NCI-H526 (cell line): ENCODE data around the gene CSF2RB.

Source experiments
- DNase-seq, 2 experiments: peaks; one replicate each; lab custom pipeline; 2025; lab: John Stamatoyannopoulos, UW

The CSF2RB gene

GRCh38 chr22:36936362-36937116, 23.1 kb downstream of the CSF2RB start:
- no peak for DNase-seq

- no peak for DNase-seq
Observed at GRCh38 chr22:36937319-36938027, 24.0 kb downstream of the CSF2RB start.

DNA sequence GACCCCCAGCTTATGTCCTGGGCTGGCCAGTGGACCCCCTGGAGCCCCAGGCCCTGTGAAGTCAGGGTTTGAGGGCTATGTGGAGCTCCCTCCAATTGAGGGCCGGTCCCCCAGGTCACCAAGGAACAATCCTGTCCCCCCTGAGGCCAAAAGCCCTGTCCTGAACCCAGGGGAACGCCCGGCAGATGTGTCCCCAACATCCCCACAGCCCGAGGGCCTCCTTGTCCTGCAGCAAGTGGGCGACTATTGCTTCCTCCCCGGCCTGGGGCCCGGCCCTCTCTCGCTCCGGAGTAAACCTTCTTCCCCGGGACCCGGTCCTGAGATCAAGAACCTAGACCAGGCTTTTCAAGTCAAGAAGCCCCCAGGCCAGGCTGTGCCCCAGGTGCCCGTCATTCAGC, 24.6 kb downstream of the CSF2RB start:
- DNase-seq, result no peak

GRCh38 chr22:36938886-36939285, 25.5 kb downstream of the CSF2RB start:
- no peak for DNase-seq

DNA sequence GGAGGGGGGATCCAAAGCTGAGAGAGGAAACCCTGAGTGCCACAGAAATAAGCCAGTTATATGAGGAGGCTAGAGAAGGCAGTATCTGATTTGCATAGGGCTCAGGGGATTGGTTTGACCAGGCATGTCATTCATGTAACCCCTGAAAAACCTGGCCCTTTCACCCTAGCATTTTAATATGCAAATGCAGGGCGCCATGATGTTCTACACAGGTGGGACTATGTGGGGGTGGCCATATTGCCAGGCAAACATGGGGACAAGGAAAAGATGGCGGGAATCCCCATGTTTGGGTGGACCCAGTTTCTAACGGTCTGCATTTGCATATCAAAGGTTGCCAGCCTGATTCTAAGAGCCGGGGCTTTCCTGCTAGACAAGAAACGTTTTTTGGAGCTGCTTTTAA, 27.2 kb downstream of the CSF2RB start:
- peak; percentile 56 to 57 for DNase-seq

DNA sequence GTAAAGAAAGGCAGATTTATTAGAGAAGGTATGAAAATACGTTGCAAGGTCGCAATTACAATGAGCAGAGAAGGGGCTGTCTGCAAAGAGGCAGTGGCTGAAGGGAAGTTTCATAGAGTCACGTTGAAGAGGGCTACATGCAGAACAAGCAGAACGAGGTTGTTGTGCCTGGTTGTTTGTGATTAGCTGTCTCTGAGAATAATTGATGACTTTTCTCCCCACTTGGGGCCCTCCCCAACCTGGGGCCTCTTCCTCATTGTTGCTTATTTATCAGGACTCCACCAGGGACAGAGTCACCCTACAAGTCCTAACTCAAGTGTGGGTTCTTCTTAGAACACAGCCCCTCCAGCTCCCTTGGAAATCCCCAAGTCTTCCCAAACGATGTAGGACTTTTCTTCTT, 29.1 kb downstream of the CSF2RB start:
- DNase-seq, result no peak

DNA sequence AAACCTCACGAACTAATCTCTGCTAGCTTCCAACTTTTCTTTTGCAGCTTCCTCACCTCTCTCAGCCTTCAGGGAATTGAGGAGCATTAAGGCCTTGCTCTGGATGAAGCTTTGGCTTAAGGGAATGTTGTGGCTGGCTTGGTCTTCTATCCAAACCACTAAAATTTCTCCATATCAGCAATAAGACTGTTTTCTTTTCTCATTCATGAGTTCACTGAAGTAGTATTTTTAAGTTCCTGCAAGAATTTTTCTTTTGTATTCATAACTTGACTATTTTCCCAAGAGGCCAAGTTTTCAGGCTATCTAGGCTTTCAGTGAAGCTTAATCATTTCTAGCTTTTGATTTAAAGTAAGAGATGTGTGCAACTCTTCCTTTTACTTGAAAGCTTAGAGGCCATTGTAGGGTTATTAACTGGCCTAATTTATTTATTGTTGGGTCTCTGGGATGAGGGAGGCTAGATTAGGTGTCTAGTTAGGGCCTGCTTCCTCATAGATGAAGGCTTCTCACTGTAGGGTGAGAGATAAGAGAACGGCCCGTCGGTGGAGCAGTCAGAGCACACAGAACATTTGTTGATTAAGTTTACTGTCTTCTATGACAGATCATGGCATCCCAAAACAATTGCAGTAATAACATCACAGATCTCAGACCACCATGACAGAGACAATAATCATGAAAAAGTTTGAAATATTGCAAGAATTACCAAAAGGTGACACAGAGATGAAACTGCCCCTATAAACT, 33.2 kb downstream of the CSF2RB start:
- no peak for DNase-seq

GRCh38 chr22:36948273-36949225, 35.1 kb downstream of the CSF2RB start:
- no peak for DNase-seq

GRCh38 chr22:36950797-36951590, 37.6 kb downstream of the CSF2RB start:
- no peak for DNase-seq

GRCh38 chr22:36951746-36952145, 38.3 kb downstream of the CSF2RB start:
- no peak for DNase-seq

DNA sequence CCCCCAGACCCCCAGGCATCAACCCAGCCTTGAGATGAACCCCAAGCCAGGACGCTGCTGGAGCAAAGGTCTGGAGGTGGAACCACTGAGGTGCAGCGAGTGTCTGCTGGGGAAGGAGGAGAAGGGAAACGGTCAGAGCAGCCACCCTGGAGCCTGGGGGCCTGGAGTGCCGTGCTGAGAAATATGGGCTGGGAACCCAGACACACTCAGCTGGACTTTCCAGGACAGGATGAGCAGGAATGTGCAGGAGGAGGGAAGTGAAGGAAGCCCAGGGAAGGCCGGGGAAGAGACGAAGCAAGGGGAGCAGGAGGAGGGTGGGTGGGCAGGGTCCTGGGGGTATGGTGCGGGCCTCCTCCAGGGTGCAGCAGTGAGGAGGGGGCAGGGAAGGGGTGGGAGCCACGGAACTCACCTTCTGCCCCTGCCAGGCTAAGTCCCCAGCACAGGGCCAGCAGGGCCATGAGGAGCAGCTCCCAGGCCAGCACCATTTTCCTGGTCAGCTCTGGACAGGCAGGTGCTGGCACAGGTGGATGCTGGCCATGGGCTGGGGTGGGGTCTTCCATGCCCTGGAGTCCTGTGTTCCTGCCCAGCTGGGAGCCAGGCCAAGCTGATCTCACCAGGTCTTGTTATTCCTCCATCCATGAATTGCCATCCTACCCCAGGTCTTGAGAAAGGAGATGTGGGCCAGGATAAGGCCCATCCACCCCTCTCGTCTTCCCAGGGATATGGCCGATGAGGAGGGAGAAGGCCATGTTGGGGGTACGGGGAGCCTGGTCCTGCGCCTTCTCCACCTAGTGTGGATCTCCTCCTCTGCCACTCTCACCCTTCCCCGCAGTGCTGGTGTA, 40.0 kb downstream of the CSF2RB start:
- DNase-seq, result no peak

- DNase-seq, result no peak
Observed at GRCh38 chr22:36954251-36955014, 41.0 kb downstream of the CSF2RB start.

DNA sequence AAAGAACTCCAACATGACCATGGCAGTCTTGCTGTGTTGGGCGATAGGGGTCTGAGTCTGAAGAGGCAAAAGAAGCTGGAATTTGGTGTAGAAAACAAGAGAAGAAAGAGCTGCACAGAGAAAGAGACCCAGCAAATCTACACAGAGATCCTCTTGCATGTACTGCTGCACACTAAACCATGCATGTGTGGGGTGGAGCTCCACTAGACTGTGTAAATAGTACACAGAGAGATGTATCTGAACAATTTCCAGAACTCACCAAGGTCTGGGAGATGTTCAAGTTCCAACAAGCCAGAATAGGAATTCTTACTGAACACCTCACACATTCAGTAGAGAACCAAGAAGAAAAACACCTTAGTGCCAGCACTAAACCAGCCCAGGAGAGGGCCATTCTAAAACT, 42.3 kb downstream of the CSF2RB start:
- DNase-seq, result no peak

DNA sequence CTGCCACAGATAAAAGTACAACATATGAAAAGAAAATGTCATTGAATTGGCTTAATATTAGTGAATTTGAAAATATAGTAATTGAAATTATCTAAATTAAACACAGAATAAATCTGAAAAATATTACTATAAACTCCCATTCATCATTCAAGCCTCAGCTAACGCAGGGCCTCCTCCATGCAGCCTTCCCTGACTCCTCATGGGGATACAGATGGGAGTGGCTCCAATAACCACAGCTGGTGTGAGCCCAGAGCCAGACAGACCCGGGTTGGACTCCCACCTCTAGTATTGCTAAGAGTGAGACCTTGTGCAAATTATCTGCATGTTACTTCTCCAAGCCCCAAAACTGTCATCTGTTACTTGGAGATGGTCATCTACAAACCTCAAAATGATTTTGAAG, 44.9 kb downstream of the CSF2RB start:
- no peak for DNase-seq

DNA sequence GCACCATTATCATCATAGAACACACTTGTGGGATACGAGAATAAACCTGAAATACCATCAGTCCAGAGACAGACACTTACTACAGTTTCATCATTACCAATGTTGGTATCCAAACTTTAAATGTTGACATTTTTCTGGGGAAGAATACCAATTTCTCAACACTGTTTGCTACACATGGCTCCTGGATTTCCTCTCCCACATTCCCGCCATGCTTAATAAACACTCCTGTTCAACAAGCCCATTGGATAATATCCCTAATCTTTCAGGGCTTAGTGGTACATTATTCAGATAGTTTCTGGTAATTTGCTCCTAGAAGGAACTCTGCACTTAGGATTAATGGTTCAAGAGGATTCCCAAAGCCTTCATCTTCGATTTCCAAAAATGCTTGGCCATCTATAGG, 48.2 kb downstream of the CSF2RB start:
- DNase-seq, result no peak

GRCh38 chr22:36963302-36963701, 49.9 kb downstream of the CSF2RB start:
- DNase-seq, result no peak

- DNase-seq, result no peak
Observed at GRCh38 chr22:36964106-36964505, 50.7 kb downstream of the CSF2RB start.

- no peak for DNase-seq
Observed at GRCh38 chr22:36965696-36966095, 52.3 kb downstream of the CSF2RB start.

DNA sequence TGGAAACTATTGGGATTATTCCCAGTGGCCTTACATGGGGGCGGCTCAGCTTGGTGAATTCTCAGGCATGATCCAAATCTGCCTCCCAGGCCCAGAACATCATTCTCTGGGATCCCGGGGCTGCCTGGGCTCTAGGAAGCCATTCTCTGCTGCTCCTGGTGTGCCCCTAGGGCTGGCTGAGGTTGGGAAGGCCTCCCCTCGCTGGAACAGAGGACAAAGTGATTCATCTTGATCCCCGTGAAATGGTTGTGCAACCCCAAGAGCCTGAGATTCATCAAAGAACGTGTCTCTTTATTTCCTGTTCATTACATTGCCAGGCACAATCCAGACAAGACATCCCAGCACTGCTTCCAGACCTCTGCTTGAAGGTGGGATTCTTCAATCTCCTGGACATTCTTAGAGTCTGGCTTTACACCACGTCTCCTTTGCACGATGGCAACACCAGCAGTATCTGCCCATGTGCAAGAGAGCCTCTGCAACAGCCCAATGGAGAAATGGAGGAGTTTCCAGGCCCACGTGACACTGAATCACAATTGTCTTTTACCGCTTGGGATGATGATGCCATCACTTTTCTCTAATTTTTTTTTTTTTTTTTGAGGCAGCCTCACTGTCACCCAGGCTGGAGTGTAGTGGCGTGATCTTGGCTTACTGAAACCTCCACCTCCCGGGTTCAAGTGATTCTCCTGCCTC, 53.6 kb downstream of the CSF2RB start:
- DNase-seq, result no peak
